Astrocyte (in vitro differentiated cells and primary cell): ENCODE measurements around the gene PATJ. TPM values are rescaled to one million over a fixed set of nuclear protein-coding genes. Genes with fewer than 3 reads are reported as not detected.

Source experiments
- DNase-seq: peaks from one replicate; pipeline ENCODE4 v3.0.0-alpha.2; 2010; ENCODE audit warnings: low read depth
- FAIRE-seq: peaks from 2 replicates; lab custom pipeline; 2011; peaks lifted over from hg19 to GRCh38; lab: Jason Lieb, UNC
- H2AFZ ChIP-seq: 2 replicates; pipeline ENCODE4 v1.6.0; 2012; ENCODE audit warnings: low read depth, low read length, inconsistent platforms
- H3K27ac ChIP-seq: 2 replicates; pipeline ENCODE4 v1.5.1; 2011; ENCODE audit warnings: low read depth, low read length, inconsistent platforms
- H3K27me3 ChIP-seq: 2 replicates; pipeline ENCODE4 v1.6.0; 2011; ENCODE audit warnings: low read length, inconsistent platforms; ENCODE audit not compliant: insufficient read depth
- H3K36me3 ChIP-seq: 2 replicates; pipeline ENCODE4 v1.5.1; 2011; ENCODE audit warnings: low read length, inconsistent platforms; ENCODE audit not compliant: insufficient read depth
- H3K4me1 ChIP-seq: 2 replicates; pipeline ENCODE4 v1.5.1; 2011; ENCODE audit warnings: low read length, inconsistent platforms; ENCODE audit not compliant: insufficient read depth
- H3K4me2 ChIP-seq: 2 replicates; pipeline ENCODE4 v1.6.0; 2012; ENCODE audit warnings: low read length, inconsistent platforms
- H3K4me3 ChIP-seq: 2 replicates; pipeline ENCODE4 v1.5.1; 2011; ENCODE audit warnings: low read depth, mild to moderate bottlenecking, low read length, inconsistent platforms; ENCODE audit not compliant: insufficient read depth
- H3K79me2 ChIP-seq: 2 replicates; pipeline ENCODE4 v1.6.0; 2012; ENCODE audit warnings: mild to moderate bottlenecking, low read length, inconsistent platforms; ENCODE audit not compliant: insufficient read depth
- H3K9ac ChIP-seq: 2 replicates; pipeline ENCODE4 v1.6.0; 2012; ENCODE audit warnings: mild to moderate bottlenecking, low read length, inconsistent platforms
- H3K9me3 ChIP-seq: 2 replicates; pipeline ENCODE4 v1.5.1; 2012; ENCODE audit warnings: low read depth, mild to moderate bottlenecking, low read length, inconsistent platforms; ENCODE audit not compliant: insufficient read depth
- H4K20me1 ChIP-seq: 2 replicates; pipeline ENCODE4 v1.6.0; 2012; ENCODE audit warnings: low read length, inconsistent platforms; ENCODE audit not compliant: insufficient read depth
- H3K27ac Mint-ChIP-seq: one replicate; pipeline ENCODE4 v1.8.0; 2021; ENCODE audit warnings: mild to moderate bottlenecking, mixed read lengths; ENCODE audit not compliant: unreplicated experiment
- H3K27me3 Mint-ChIP-seq: one replicate; pipeline ENCODE4 v1.8.0; 2021; ENCODE audit warnings: low read depth, mixed read lengths; ENCODE audit not compliant: unreplicated experiment
- H3K36me3 Mint-ChIP-seq: one replicate; pipeline ENCODE4 v1.8.0; 2021; ENCODE audit warnings: low read depth, mixed read lengths; ENCODE audit not compliant: unreplicated experiment
- H3K4me1 Mint-ChIP-seq: one replicate; pipeline ENCODE4 v1.8.0; 2021; ENCODE audit warnings: low read depth, mixed read lengths; ENCODE audit not compliant: unreplicated experiment
- H3K4me3 Mint-ChIP-seq: one replicate; pipeline ENCODE4 v1.8.0; 2021; ENCODE audit warnings: mild to moderate bottlenecking, moderate library complexity, mixed read lengths; ENCODE audit not compliant: unreplicated experiment
- H3K9me3 Mint-ChIP-seq: one replicate; pipeline ENCODE4 v1.8.0; 2021; ENCODE audit warnings: mild to moderate bottlenecking, mixed read lengths; ENCODE audit not compliant: unreplicated experiment
- EZH2 ChIP-seq: IDR thresholded peaks from 2 replicates; pipeline ENCODE4 v1.6.1; 2012; ENCODE audit warnings: mild to moderate bottlenecking, low read length, inconsistent platforms; ENCODE audit not compliant: insufficient read depth
- total RNA-seq: library from RNA; stranded (reverse); gene quantifications from 2 replicates; pipeline ENCODE4 v1.2.1, GENCODE V29; 2021
- TF ChIP-seq, protein P1 (sequence below): IDR thresholded peaks from 2 replicates; pipeline ENCODE4 v1.5.1; 2011; ENCODE audit warnings: low read depth, mild to moderate bottlenecking, inconsistent platforms, low read length, moderate library complexity; ENCODE audit not compliant: insufficient read depth

Gene PATJ
- total RNA-seq, 1 donor from 2014 or later: 11.0 TPM

DNA sequence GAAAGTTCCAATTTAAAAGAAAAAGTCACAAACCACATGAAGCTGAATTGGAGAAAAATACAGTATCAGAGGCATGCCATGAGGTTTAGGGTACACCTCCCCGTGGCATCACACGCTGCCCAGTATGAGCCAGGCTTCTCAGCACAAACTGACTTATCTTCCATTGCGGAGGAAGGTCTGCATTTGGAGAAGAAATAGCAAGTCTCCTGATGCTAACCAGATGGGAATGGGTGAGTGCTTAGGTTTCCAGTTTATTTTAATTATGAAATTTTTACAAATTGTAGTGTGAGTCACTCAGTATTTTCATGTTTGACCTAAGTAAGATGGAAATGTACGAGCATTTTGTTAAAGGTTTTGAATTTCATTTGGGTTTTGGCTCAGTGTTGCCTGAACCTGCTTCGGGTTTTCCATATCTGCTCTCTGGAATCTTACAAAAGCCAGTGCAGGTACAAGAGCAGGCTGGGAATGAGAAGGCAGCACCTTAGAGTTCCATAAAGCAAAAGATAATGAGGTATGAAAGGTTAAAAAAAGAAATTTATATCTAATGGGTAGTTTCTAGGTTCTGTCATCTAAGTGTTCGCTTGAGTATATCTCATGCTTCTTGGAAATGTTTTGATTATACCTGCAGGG, 213.9 kb downstream of the PATJ start:
- H3K4me3 Mint-ChIP-seq: no peak overlapping the region
- H3K27ac Mint-ChIP-seq: no peak overlapping the region

GRCh38 chr1:61956784-61957183, 214.5 kb downstream of the PATJ start:
- Histone ChIP-seq H2AFZ (no peak overlapping the region), H3K4me2 (no peak overlapping the region), H3K79me2 (no peaks in the 10 kb centered on the region), H3K36me3 (no peaks in the 10 kb centered on the region), H3K27me3 (no peaks in the 10 kb centered on the region), H4K20me1 (no peaks in the 10 kb centered on the region), H3K4me3 (no peak overlapping the region), H3K4me1 (peaks cover 15% of the 10 kb centered on the region), H3K27ac (no peak overlapping the region), H3K9me3 (no peaks in the 10 kb centered on the region), H3K9ac (no peak overlapping the region)
- no peak overlapping the region for H3K27ac Mint-ChIP-seq
- no peak for DNase-seq
- peaks cover 18% of the 10 kb centered on the region for H3K4me1 Mint-ChIP-seq
- no peaks in the 10 kb centered on the region for H3K9me3 Mint-ChIP-seq
- H3K27me3 Mint-ChIP-seq: no peaks in the 10 kb centered on the region
- no peak for FAIRE-seq
- no peaks in the 10 kb centered on the region for H3K36me3 Mint-ChIP-seq
- no peak overlapping the region for H3K4me3 Mint-ChIP-seq
- no peak for TF ChIP-seq EZH2

More for the DNA sequence above, 213.9 kb downstream of the PATJ start:
- DNase-seq (no peak), FAIRE-seq (no peak)
- H3K27me3 ChIP-seq: no peaks in the 10 kb centered on the region
- H3K27ac ChIP-seq: no peak overlapping the region
- TF ChIP-seq EZH2: no peak
- TF ChIP-seq, protein P1, sequence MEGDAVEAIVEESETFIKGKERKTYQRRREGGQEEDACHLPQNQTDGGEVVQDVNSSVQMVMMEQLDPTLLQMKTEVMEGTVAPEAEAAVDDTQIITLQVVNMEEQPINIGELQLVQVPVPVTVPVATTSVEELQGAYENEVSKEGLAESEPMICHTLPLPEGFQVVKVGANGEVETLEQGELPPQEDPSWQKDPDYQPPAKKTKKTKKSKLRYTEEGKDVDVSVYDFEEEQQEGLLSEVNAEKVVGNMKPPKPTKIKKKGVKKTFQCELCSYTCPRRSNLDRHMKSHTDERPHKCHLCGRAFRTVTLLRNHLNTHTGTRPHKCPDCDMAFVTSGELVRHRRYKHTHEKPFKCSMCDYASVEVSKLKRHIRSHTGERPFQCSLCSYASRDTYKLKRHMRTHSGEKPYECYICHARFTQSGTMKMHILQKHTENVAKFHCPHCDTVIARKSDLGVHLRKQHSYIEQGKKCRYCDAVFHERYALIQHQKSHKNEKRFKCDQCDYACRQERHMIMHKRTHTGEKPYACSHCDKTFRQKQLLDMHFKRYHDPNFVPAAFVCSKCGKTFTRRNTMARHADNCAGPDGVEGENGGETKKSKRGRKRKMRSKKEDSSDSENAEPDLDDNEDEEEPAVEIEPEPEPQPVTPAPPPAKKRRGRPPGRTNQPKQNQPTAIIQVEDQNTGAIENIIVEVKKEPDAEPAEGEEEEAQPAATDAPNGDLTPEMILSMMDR: no peak
- Mint-ChIP-seq H3K9me3 (no peaks in the 10 kb centered on the region), H3K27me3 (no peaks in the 10 kb centered on the region), H3K4me1 (peaks cover 23% of the 10 kb centered on the region), H3K36me3 (no peaks in the 10 kb centered on the region)
- no peaks in the 10 kb centered on the region for H3K36me3 ChIP-seq
- H3K79me2 ChIP-seq: no peaks in the 10 kb centered on the region
- peaks cover 17% of the 10 kb centered on the region for H3K4me1 ChIP-seq
- H3K4me3 ChIP-seq: no peak overlapping the region
- no peak overlapping the region for H2AFZ ChIP-seq
- no peaks in the 10 kb centered on the region for H3K9me3 ChIP-seq
- H3K9ac ChIP-seq: no peak overlapping the region
- no peaks in the 10 kb centered on the region for H4K20me1 ChIP-seq
- no peak overlapping the region for H3K4me2 ChIP-seq

DNA sequence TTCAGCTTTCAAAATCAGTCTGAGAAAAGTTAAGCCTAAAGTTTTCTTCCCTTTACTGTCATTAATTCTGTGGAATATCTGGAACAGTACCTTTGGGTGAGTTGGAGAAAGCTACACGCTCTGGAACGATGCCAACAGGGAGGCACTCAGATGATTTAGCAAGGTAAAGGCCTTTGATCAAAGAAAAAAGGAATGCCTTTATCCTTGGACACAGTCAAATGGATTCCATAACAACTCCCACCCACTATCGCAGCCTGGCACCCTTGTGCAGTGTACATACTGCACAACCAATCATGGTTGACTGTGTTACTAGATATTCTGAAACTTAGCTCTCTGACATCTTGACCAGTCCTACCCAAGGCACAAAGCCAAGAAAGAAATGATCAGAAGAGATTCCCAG, 218.7 kb downstream of the PATJ start:
- TF ChIP-seq, protein P1: no peak
- TF ChIP-seq EZH2: no peak
- H3K4me3 Mint-ChIP-seq: no peak overlapping the region
- H3K27ac ChIP-seq: no peak overlapping the region
- FAIRE-seq (no peak), DNase-seq (no peak)
- H3K4me2 ChIP-seq: no peak overlapping the region
- no peak overlapping the region for H3K9ac ChIP-seq
- H3K27me3 ChIP-seq: no peaks in the 10 kb centered on the region
- H3K9me3 ChIP-seq: no peaks in the 10 kb centered on the region
- H4K20me1 ChIP-seq: no peaks in the 10 kb centered on the region
- no peak overlapping the region for H2AFZ ChIP-seq
- no peaks in the 10 kb centered on the region for H3K4me1 ChIP-seq
- H3K4me1 Mint-ChIP-seq: peaks cover 3% of the 10 kb centered on the region
- H3K36me3 ChIP-seq: no peaks in the 10 kb centered on the region
- H3K27ac Mint-ChIP-seq: no peak overlapping the region
- no peaks in the 10 kb centered on the region for H3K36me3 Mint-ChIP-seq
- H3K79me2 ChIP-seq: no peaks in the 10 kb centered on the region
- no peaks in the 10 kb centered on the region for H3K27me3 Mint-ChIP-seq
- H3K9me3 Mint-ChIP-seq: no peaks in the 10 kb centered on the region
- H3K4me3 ChIP-seq: no peak overlapping the region
